OCI-LY7 (cell line): Measurements from ENCODE around the gene TERB1. TPM values are rescaled to one million over a fixed set of nuclear protein-coding genes. Genes with fewer than 3 reads are reported as not detected.

ENCODE experiments used
- BruUV-seq: library from RNA; stranded (reverse); fragments of 400-500 nt; replicated peaks from 2 replicates; lab custom pipeline; 2021; lab: Mats Ljungman, UMichigan
- CTCF ChIA-PET: fragments of 300-600 bp; sonication (Branson Sonifier 250); formaldehyde crosslinking; loops from one replicate; lab custom pipeline; 2022; ENCODE audit warnings: antibody characterized with exemption; ENCODE audit not compliant: unreplicated experiment; lab: Charles Lee
- POLR2A ChIA-PET: fragments of 300-600 bp; sonication (Branson Sonifier 250); formaldehyde crosslinking; loops from one replicate; lab custom pipeline; 2022; ENCODE audit warnings: antibody characterized with exemption; lab: Charles Lee
- DNase-seq: peaks from one replicate; pipeline ENCODE4 v3.0.0-alpha.2; 2015; ENCODE audit warnings: low spot score
- H2AFZ ChIP-seq: fragments of 200-600 bp; sonication (generic), shearing (Covaris generic); 2 replicates; pipeline ENCODE4 v1.6.1; 2014; ENCODE audit warnings: mild to moderate bottlenecking, antibody characterized with exemption, low read length, moderate library complexity
- H3K27ac ChIP-seq: fragments of 200-600 bp; sonication (generic); 2 replicates; pipeline ENCODE4 v1.5.1; 2014; ENCODE audit warnings: mixed run types, low read depth, mild to moderate bottlenecking, moderate library complexity, low read length, inconsistent platforms; ENCODE audit not compliant: poor library complexity, severe bottlenecking
- H3K36me3 ChIP-seq: fragments of 200-600 bp; sonication (generic); 2 replicates; pipeline ENCODE4 v1.6.1; 2014; ENCODE audit warnings: mild to moderate bottlenecking, antibody characterized with exemption, low read length, moderate library complexity, mixed read lengths; ENCODE audit not compliant: insufficient read depth
- H3K4me1 ChIP-seq: fragments of 200-600 bp; sonication (generic); 2 replicates; pipeline ENCODE4 v1.5.1; 2014; ENCODE audit warnings: mild to moderate bottlenecking, low read length; ENCODE audit not compliant: insufficient read depth, poor library complexity, severe bottlenecking
- H3K4me2 ChIP-seq: fragments of 200-600 bp; sonication (generic); 2 replicates; pipeline ENCODE4 v1.6.1; 2014; ENCODE audit warnings: mild to moderate bottlenecking, low read length
- H3K4me3 ChIP-seq: fragments of 200-600 bp; sonication (generic); 2 replicates; pipeline ENCODE4 v1.5.1; 2014; ENCODE audit warnings: mild to moderate bottlenecking, low read depth, low read length; ENCODE audit not compliant: poor library complexity, severe bottlenecking
- H3K79me2 ChIP-seq: fragments of 200-600 bp; sonication (generic); 2 replicates; pipeline ENCODE4 v1.6.1; 2016; ENCODE audit warnings: low read depth, mild to moderate bottlenecking, low read length, moderate library complexity, mixed read lengths; ENCODE audit not compliant: insufficient read depth
- H3K9me2 ChIP-seq: fragments of 200-600 bp; sonication (generic); 2 replicates; pipeline ENCODE4 v1.6.1; 2016; ENCODE audit warnings: mild to moderate bottlenecking, low read length, mixed read lengths; ENCODE audit not compliant: insufficient read depth
- H3K9me3 ChIP-seq: fragments of 200-600 bp; sonication (generic); 2 replicates; pipeline ENCODE4 v1.6.1; 2014; ENCODE audit warnings: mild to moderate bottlenecking, mixed run types, low read length, mixed read lengths
- H4K20me1 ChIP-seq: fragments of 200-600 bp; sonication (generic); 2 replicates; pipeline ENCODE4 v1.6.1; 2014; ENCODE audit warnings: mild to moderate bottlenecking, antibody characterized with exemption, low read length, moderate library complexity, mixed read lengths; ENCODE audit not compliant: insufficient read depth
- EZH2phosphoT487 ChIP-seq: fragments of 200-600 bp; sonication (generic); IDR thresholded peaks from 2 replicates; pipeline ENCODE4 v1.6.1; 2018; ENCODE audit warnings: low read depth, borderline replicate concordance, mild to moderate bottlenecking, mixed run types, antibody characterized with exemption, low read length, moderate library complexity, mixed read lengths
- intact Hi-C: fragments of 100-400 bp; cut with micrococcal nuclease; formaldehyde crosslinking; loops from one replicate; pipeline ENCODE4 v1.10.0; 2022; ENCODE audit not compliant: unreplicated experiment
- total RNA-seq, 2 experiments: library from RNA; depleted of rRNA in 1 of 2; stranded (reverse); fragments of >200 nt in 1 of 2; shearing (Covaris generic) in 1 of 2; gene quantifications; 2 replicates each; pipeline ENCODE4 v1.2.3, GENCODE V29; 2014 to 2022
- TF ChIP-seq, protein P1 (sequence below): fragments of 200-600 bp; sonication (generic); conservative IDR thresholded peaks from 2 replicates; pipeline ENCODE4 v1.5.1; 2014; ENCODE audit warnings: mild to moderate bottlenecking, antibody characterized with exemption, low read length, moderate library complexity, mixed read lengths

TERB1 gene
- total RNA-seq, 2 experiments from 2014 or later: 0.17 TPM; not detected in 1

DNA sequence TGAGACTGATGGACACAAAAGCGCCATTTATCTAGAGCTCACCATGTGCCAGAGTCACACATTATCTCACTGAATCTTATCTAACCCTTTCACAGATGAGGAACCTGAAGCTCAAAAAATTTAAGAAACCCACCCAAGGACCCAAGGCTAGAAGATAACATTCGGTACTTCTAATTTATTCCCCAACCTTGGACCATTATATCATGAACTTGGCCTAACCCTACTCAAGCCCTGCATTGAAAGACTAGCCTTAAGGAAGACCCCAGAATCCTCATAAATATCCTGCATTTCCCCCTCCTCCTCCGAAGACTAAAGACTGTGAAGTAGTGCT lies 49.4 kb downstream of the TERB1 start:
- Histone ChIP-seq H3K4me1 (peaks cover 15% of the 10 kb centered on the region), H3K36me3 (peaks cover 24% of the 10 kb centered on the region), H3K9me3 (no peaks in the 10 kb centered on the region), H3K4me2 (peak overlapping the region; percentile 98), H3K4me3 (peak overlapping the region; percentile 83), H3K9me2 (no peaks in the 10 kb centered on the region), H2AFZ (peak overlapping the region; percentile 20; the same call in 1 of the 2 replicates), H3K79me2 (peaks cover 32% of the 10 kb centered on the region), H4K20me1 (peaks cover 13% of the 10 kb centered on the region; the same call in 1 of the 2 replicates), H3K27ac (no peak overlapping the region)
- no TSS peak for BruUV-seq
- no peak for DNase-seq
- no peak for TF ChIP-seq EZH2phosphoT487
- TF ChIP-seq, protein P1, sequence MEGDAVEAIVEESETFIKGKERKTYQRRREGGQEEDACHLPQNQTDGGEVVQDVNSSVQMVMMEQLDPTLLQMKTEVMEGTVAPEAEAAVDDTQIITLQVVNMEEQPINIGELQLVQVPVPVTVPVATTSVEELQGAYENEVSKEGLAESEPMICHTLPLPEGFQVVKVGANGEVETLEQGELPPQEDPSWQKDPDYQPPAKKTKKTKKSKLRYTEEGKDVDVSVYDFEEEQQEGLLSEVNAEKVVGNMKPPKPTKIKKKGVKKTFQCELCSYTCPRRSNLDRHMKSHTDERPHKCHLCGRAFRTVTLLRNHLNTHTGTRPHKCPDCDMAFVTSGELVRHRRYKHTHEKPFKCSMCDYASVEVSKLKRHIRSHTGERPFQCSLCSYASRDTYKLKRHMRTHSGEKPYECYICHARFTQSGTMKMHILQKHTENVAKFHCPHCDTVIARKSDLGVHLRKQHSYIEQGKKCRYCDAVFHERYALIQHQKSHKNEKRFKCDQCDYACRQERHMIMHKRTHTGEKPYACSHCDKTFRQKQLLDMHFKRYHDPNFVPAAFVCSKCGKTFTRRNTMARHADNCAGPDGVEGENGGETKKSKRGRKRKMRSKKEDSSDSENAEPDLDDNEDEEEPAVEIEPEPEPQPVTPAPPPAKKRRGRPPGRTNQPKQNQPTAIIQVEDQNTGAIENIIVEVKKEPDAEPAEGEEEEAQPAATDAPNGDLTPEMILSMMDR: peak; percentile 1; the same call in 1 of the 2 replicates
- ChIA-PET CTCF (interaction anchor here (0.5 to 1.0 kb wide), 4 partner anchors 23 to 122 kb away, joined by 3 to 5 read pairs (median 4); no protein-coding TSS in a partner anchor), POLR2A (interaction anchor here (1.0 to 1.5 kb wide), 2 partner anchors 9 to 23 kb away, joined by 3 read pairs; no protein-coding TSS in a partner anchor)
- intact Hi-C loops: loop anchor here (5.0 kb wide), 1 partner anchor 135 kb away; no protein-coding TSS in a partner anchor

- Histone ChIP-seq H2AFZ (peak within 1 kb of the TSS; percentile 68), H3K4me1 (peaks cover 15% of the 10 kb centered on the region), H3K4me2 (peak within 1 kb of the TSS; percentile 98), H3K4me3 (peak within 1 kb of the TSS; percentile 83), H4K20me1 (peaks cover 13% of the 10 kb centered on the region; the same call in 1 of the 2 replicates), H3K36me3 (peaks cover 29% of the 10 kb centered on the region), H3K9me2 (no peaks in the 10 kb centered on the region), H3K27ac (peak within 1 kb of the TSS; percentile 9), H3K79me2 (peaks cover 32% of the 10 kb centered on the region), H3K9me3 (no peaks in the 10 kb centered on the region)
- no TSS peak for BruUV-seq
- CTCF ChIA-PET: interaction anchor here (1.0 kb wide), 2 partner anchors 23 to 54 kb away, joined by 3 to 4 read pairs; no protein-coding TSS in a partner anchor
- POLR2A ChIA-PET: interaction anchor here (0.6 to 1.5 kb wide), 3 partner anchors 9 to 64 kb away, joined by 3 to 4 read pairs (median 3); no protein-coding TSS in a partner anchor
- peak; percentile 85 for DNase-seq
- TF ChIP-seq, protein P1: peak; percentile 80; the same call in 1 of the 2 replicates
- no peak for TF ChIP-seq EZH2phosphoT487
- intact Hi-C loops: loop anchor here (5.0 kb wide), 1 partner anchor 134 kb away; no protein-coding TSS in a partner anchor
Observed at GRCh38 chr16:66751303-66751991, 49.9 kb downstream of the TERB1 start, which contains the start of gene DYNC1LI2. Gene DYNC1LI2, minus strand, starts transcription at chr16:66751609. Its CDS starts 18 bp downstream, at chr16:66751591.
